Stimulated activated CD4-positive, alpha-beta T cell treated with anti-CD3 and anti-CD28 coated beads, Interleukin-4, amount 100 ng/mL, for 1 hour (primary cell): ENCODE measurements around the gene ABHD16B.

Source experiments
- DNase-seq: peaks from one replicate; pipeline ENCODE4 v3.0.0-alpha.2; 2020

Gene ABHD16B

GRCh38 chr20:63897978-63898561 is 36.8 kb downstream of the ABHD16B start:
- DNase-seq, result no peak

GRCh38 chr20:63898882-63899558 is 37.7 kb downstream of the ABHD16B start:
- DNase-seq, result no peak

- no peak for DNase-seq
These were observed 39.1 kb downstream of the ABHD16B start for GRCh38 chr20:63900413-63900812.

GRCh38 chr20:63903796-63904561 is 42.7 kb downstream of the ABHD16B start:
- DNase-seq, result no peak

GRCh38 chr20:63908008-63908682 is 46.8 kb downstream of the ABHD16B start:
- DNase-seq, result no peak

GRCh38 chr20:63911176-63911575 is 49.9 kb downstream of the ABHD16B start:
- DNase-seq, result no peak
